HG02571 (cell line): ENCODE data around the gene DMRT2.

Source experiments
- ATAC-seq: cut with Tn5 transposase; IDR thresholded peaks from one replicate; pipeline ENCODE4 v1.9.1; 2021; ENCODE audit warnings: mild to moderate bottlenecking, moderate library complexity; ENCODE audit not compliant: unreplicated experiment

Gene DMRT2

DNA sequence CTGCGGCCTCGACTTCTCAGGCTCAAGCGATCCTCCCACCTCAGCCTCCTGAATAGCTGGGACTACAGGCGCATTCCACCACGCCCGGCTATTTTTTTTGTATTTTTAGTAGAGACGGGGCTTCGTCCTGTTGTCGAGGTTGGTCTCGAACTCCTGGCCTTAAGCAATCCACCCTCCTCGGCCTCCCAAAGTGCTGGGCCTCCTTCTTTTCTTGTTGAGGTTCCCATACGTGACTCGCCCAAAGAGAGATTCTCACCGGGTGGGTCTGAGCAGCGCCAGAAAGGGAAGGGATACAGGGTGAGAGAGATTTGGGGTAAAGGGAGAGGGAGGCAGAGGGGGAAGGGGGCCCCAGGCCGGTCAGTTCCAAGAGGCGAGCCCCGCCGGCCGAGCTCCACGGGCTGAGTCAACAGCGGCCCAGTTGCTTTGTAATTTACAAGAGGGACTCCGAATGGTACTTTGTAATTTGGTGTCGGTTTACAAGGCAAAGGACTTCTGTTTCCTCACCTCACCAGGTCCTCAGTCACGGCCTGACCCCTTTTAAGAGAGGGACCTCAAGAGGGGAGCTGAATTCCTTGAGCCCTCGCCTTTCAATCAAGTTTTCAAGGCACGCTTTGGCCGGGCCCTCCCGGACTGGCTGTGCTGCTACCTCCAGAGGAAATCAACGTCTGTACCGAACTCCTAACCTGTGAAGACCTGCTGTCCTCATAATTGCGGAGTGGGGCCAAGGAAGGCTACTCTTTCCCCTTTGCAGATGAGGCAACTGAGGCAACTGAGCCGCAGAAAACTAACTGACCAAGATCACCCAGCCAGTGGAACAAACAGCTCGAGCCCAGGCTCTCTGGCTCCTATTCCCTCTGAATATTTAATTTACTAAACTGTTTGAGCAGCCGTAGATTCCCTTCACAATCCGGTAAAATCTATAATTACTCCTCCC, 3.3 kb upstream of the DMRT2 start:
- no peak for ATAC-seq

DNA sequence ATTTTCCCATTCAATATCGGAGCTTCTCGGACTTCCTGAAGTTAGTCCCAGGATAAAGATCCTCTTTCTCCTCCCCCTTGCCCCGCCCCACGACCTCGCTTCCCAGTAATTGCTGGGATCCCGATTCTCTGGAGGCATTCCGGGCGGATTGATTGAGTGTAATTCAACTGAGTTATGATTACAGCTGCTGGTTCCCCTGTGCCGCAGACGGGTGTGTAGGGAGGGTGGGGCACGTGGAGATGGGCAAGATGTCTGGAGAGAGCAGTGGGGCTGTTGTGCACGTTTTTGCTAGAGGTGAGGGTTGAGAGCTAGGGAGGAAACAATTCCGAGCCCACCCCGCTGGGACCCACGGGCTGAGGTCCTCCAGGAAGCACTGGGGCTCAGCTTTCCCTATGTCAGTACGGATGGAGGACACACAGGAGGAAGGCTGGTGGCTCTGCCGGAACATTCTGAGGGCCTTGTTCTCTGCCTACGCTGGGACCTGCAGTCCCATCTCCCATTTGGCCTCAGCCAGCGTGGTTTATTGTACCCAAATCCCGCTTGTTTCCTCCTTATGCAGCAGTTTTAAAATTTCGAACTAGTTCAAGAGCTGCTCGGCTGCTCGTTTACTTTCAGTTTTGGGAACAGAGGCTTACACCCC, 2.4 kb upstream of the DMRT2 start:
- no peak for ATAC-seq

DNA sequence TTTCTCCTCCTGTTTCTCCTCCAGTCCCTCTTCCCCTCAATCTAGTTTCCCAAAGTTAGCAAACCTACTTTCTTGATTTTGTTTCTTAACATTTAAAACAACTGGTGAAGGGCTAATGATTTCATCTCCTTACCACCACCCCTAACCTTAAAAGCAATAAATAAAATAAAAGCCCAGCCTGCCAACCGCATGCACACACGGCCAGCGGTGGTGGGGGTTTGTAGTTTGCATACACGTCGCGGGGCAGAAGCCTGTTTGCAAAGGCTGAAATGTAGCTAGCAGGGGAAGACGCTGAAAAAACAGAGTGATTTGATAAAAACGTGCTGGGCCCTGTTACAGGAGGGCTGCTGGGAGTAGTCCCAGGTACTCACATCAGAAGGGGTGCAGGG, 1.9 kb upstream of the DMRT2 start:
- no peak for ATAC-seq

DNA sequence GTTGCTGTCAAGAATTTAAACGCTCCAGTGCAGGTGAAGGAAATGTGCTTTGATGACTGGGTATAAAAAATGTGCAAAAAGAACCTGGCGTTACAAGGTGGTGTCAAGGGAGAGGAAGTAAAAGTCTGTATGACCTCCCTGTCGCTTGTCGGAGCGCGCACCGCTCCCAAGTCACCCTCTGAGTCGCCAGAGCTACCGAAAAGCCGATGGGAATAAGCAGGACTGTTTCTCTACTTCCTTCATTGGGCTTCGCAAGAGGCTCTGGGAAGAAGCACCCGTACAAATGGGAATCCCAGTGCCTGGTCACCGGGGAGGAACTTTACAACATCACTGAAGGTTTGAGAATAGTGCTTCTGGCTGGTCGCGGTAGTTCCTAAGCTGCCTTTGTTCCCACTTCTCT, 1.3 kb upstream of the DMRT2 start:
- no peak for ATAC-seq

DNA sequence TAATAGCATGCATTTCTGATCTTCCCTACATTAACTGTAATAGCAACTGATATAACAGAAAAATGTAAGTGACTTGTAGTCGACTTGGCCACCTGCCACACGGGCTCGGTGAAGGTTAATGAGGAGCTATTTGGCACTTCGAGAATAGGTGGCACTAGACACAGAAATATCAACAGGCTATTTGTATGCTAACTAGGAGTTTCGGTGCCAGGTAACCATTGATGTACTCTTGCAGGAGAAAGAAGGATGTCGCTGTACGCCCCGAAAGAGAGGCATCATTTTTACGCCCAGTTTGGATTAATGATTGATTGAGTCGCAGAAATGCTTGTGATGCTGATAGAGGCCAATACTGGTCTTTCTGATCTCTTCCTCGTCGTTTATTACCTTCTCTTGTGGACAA, 516 bp upstream of the DMRT2 start:
- no peak for ATAC-seq

DNA sequence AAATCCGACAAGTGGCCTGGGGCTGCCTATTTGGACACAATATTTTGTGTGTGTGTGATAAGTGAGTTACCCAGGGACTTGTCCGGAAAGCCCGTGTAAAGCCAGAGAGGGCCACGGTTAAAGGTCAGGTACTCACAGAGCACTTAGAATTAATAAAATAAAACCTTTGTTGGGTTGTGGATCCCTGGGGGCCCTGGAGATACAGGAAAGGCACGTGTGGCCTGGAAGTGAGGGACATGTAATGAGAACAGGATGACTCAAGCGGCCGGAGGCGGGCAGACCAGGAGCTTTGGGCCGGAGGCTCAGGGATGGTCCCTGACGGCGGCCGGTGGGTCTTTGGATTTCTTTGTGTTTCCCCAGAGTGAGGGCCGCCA, 1.0 kb downstream of the DMRT2 start:
- ATAC-seq, result no peak

DNA sequence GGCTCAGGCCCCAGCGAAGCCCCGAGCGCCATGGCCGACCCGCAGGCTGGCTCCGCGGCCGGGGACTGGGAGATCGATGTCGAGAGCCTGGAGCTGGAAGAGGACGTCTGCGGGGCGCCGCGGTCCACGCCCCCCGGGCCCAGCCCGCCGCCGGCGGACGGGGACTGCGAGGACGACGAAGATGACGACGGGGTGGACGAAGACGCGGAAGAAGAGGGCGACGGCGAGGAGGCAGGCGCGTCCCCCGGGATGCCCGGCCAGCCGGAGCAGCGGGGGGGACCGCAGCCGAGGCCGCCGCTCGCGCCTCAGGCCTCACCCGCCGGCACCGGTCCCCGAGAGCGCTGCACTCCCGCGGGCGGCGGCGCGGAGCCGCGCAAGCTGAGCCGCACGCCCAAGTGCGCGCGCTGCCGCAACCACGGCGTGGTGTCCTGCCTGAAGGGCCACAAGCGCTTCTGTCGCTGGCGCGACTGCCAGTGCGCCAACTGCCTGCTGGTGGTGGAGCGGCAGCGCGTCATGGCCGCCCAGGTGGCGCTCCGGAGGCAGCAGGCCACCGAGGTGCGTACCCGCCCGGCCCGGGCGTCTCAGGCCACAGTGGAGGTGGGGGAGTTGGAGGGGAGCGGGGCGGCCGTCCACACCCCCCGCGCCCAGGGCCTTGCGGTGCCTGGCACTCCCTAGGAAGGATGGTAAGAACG, 1.6 kb downstream of the DMRT2 start:
- ATAC-seq, result no peak

DNA sequence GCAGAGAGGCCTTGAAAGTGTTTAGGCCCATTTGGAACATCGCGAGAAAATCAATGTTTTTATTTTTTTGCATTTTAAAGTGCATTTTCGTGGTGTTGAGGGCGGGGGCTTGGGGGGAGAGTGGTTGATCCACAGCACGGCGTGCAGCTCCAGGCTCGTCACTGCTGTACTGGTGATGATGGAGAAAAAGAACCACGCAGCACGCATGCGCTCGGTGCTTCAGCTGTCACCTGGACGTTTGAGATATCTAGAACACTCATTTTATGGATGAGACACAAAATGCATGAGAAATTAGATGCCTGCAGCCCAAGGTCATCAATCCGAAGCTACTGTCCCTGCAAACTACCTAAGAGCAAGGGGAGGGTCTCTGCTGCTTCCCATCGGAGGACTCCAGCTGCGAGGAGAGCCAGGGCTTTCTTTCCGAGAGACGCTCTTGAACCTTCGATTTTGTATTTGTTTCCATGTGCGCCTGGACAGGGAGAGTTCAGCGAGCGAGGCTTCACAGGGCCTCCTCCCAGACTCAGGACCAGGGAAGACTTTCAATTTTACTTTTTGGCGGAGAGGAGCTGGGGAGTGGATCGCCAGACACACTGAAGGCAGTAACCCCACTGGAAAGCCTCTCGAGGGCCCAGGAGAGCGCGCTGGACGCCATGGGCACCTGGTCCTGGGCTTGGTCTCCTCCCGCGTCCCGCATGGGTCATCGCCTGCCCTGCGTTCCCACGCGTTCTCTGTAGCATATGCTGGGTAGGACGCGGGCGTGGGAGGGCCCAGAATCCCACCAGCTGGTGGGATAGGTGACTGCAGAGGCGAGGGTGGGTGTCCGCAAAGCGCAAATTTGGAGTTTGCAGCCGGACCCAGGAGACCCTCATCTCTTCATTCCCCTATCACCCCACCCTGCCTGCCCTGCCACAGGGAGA, 2.5 kb downstream of the DMRT2 start:
- no peak for ATAC-seq

DNA sequence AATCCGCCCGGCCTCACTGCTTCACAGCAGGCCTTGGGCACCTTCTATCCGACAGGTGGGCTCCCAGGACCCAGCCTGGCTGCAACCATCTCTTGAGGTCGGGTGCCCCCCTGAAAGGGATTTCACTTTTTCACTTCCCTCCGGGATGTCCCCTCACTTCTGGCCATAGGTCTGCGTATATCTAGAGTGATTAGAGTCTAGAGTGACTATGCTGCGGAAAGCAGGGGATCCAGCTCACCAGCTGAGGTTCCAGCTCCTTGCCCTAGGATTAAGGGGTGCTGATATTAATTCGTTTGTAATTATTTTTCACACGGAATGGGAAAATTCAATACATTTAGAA, 3.1 kb downstream of the DMRT2 start:
- no peak for ATAC-seq

DNA sequence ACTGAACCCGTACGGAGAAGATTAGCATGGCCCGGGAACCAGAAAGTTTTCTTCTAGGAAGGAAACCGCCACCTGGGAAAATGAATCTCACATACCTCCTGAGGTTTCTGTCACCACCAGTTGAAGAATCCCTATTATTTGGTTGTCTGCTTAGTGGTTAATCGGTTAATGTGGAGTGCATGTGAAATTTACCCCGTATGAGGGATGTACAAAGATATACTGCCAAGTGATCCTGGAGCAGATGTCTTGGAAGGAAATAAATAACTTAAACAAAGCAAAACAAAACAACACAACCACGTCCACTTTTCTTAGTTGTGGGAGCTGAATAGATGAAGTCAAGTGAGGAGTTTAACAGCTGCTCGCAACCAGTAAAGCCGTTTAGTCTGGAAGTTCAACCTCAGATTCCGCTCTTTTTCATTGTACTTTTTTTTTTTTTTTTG, 3.8 kb downstream of the DMRT2 start:
- ATAC-seq, result no peak

DNA sequence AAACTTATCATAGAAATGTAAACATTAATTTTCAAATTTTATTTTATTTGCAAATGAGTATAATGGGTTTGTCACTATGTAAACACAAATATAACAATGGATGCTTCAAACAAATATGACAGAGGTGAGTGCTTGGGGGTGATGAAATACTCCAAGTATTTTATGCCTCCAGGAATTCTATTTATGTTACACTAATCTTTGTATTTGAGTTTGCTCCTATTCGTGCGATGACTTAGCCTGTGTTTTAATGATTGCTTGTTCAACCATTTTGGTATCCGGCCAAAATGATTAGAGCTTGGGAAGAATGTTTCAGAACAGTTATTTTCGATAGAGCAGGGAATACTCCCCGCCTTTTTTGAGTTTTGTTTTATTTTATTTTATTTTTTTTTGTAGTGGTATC, 5.0 kb downstream of the DMRT2 start:
- no peak for ATAC-seq

DNA sequence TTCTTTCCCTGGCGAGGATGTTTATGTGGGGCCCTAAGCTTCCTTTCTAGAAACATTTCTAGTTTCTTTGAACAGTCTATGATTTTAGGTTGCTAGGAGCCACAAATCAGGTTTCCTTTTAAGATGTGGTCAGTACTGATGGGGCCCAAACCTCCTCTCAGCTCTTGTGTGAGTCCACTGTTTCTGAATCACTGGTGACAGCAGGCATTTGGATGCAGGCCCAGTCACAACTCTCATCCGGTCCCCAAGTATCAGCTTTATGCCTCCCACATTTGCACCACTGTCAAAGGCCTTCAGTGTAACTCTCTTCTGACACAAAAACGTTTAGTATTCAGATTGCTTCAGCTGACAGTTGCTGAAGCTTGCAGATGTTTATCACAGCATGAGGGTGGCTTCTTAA, 7.8 kb downstream of the DMRT2 start:
- no peak for ATAC-seq

DNA sequence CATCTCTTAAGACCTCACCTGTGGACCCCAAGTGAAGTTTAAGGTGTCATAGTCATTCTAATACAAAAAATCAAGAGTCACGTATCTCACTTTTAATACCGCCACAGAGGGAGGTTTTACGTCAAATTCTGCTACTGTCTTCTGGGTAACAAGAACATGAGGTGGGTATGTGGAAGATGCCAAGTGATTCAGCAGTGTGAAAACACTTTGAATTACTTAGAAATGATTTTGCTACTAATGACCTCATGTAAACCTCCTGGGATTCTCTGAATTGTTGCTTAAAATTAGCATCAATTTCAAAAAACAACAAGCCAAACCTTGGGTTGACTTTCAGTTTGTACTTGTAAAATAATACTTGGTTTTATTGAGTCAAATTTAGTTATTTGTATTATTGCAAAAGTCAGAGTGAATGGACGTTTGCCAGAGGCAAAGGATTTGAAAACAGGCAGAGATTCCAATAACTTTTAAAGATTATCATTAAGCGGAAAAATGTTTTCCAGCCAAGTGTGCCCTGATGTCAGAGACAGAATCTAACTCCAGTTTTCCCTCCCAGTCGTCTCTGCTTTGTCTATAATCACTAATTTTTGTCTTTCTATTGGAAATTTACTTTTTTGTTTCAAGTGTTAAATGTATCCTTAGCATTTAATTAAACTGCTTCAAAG, 8.8 kb downstream of the DMRT2 start:
- no peak for ATAC-seq

DNA sequence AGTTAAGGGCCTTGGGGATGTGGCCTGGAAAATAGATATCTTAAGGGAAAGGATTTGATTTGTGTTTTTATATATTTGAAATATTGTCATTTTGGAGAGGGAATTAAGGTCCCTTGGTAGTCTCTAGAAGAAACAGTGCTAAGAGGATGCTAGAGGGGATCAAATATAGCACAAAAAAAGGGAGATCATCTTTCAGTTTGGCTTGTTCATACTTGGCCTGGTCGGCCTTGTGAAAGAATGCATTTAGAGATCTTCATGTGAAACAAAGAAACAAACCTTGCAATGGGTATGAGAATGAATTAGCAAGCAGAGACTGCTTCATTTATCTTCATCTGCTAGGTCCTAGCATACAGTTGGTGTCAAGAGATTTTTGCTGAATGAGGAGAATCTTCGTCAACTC, 15.0 kb downstream of the DMRT2 start:
- no peak for ATAC-seq

DNA sequence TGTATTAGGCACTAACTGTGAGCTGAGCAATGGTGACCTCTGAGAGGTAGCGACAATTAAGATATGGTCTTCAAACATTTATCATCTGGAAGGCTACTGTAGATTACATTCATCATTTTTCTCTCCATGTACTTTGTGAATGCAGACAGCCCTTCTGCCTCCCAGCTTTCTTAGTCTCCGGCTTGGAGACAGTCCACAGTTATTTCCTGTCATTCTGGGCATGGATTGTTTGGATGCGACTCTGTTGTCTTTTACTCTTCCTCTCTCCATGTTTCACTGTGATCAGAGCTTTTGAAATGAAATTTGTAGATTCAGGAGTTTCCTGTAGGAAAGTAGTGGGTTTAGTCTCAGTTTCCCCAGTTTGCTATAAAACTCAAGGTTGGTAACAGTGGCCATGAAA, 20.5 kb downstream of the DMRT2 start:
- no peak for ATAC-seq

DNA sequence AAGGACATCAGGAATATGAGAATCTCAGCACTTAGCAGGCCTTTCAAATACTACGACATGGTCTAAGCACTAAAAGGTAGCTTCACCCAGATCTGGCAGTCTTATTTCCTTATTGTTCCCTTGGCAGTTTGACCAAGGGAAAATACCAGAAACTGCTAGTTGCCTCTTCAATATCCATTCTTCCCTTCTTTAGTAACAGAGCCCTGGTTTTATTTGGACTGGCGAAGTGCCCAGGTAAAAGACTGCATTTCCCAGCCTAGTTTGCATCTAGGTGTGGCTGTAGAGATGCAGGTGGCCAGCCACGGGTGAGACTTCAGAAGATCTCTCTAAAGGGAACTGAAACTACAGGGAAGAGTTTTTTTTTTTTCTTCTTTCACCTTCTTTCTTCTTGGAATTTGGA, 21.6 kb downstream of the DMRT2 start:
- ATAC-seq, result no peak

DNA sequence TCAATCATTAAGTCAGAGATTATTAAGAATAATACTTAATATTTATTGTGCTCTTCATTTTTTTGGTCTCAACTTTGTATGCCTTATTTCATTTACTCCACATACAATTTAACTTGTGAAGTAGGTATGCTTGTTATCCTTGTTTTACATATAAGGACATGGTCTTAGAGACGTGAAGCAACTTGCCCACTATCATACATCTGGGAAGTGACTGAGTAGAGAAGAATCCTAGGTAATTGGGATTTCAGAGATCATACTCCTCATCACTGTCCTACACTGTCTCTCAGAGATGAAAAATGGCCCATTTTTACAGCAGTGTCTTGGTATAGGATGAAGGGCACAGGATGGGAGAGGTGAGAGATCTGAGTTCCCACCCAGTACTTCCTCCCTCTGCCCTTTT, 23.3 kb downstream of the DMRT2 start:
- ATAC-seq, result no peak

DNA sequence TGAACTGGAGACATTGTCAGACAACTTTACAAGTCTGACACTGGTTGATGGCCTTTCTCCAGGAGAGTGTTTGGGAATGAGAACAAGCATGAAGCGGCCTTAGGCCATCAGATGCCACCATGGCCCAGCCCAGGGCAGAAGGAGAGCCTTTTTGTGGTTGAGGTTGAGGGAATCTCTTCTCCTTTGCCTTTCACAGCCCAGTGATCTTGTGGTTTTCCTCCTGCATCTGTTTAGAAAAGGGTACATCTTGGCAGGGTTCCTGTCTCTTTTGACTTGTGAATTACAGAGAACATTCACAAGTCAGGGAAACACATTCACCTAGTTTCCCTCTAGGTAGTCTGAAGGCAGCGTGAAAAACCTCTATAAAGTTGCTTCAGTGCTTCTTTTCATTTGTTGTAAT, 27.5 kb downstream of the DMRT2 start:
- ATAC-seq, result no peak

DNA sequence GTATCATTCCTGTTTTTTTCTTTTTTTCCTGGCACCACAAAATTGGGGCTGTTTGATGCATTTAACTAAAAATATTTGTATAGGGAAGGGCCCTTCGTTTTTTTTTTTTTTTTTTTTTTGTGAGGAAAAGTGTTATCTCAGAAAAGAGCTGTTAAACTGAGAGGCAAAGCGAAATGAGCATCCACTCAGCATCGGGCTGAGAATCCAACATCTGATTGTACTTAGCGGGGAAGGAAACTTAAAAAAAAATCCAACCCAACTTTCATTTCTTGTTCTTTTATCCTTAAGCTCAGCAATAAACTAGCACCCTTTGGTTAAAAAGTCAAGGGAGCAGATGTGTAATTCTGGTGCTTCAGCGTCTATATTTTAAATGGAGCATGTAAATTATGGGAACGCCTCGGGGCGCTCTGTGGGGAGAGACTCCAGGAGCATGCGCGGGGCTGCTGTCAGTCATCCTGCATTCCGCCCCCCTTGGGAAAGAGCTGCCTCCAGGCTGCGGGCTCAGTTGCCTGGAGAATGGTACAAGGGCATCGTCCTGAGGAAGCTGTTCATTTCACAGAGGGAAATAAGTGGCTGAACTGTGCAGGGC, 33.3 kb downstream of the DMRT2 start:
- no peak for ATAC-seq

DNA sequence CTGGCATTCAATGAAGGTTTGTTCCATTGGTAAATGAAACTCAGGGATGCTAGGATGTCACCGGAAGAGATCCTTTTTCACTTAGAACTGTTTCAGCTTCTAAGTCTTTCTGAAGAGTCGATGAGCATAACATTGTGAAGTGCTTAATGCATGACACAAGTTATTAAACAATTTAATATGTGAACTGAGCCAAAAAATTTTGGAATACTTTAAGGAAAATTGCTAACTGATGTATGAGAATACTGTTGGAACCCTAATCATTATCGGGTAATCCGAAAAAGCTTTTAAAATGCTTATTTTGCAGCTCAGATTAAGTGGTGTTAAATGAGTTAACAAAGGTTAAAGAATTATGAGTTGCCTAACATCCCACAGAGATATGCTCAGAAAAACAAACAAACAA, 34.9 kb downstream of the DMRT2 start:
- no peak for ATAC-seq
